HepG2 (cell line): ENCODE data around the gene ABCD4. TPM values are rescaled to one million over a fixed set of nuclear protein-coding genes. Genes with fewer than 3 reads are reported as not detected.

Experiments used
- AHR ChIP-seq: IDR thresholded peaks from 2 replicates; pipeline ENCODE4 v1.6.1; 2018; ENCODE audit warnings: missing genetic modification reagents, missing compliant biosample characterization
- BORCS8-MEF2B ChIP-seq: sonication (generic); formaldehyde crosslinking; IDR thresholded peaks from 2 replicates; pipeline ENCODE4 v1.8.0; 2022; ENCODE audit warnings: mild to moderate bottlenecking, missing genetic modification reagents
- ELF3 ChIP-seq: IDR thresholded peaks from 2 replicates; pipeline ENCODE4 v1.6.1; 2016; ENCODE audit warnings: missing genetic modification reagents, missing compliant biosample characterization
- HMG20B ChIP-seq: conservative IDR thresholded peaks from 2 replicates; pipeline ENCODE4 v1.6.1; 2016; ENCODE audit warnings: missing genetic modification reagents, missing compliant biosample characterization
- KLF11 ChIP-seq: IDR thresholded peaks from 2 replicates; pipeline ENCODE4 v1.6.1; 2016; ENCODE audit warnings: missing compliant biosample characterization
- KMT2B ChIP-seq: IDR thresholded peaks from 2 replicates; pipeline ENCODE4 v1.6.1; 2016; ENCODE audit warnings: missing genetic modification reagents, missing compliant biosample characterization
- MEF2D ChIP-seq: sonication (generic); formaldehyde crosslinking; IDR thresholded peaks from 2 replicates; pipeline ENCODE4 v1.5.1; 2020; ENCODE audit warnings: mild to moderate bottlenecking, missing genetic modification reagents
- TCF7 ChIP-seq: sonication (generic); IDR thresholded peaks from 2 replicates; pipeline ENCODE4 v1.6.1; 2016; ENCODE audit warnings: antibody characterized with exemption, low read depth
- TGIF2 ChIP-seq: IDR thresholded peaks from 2 replicates; pipeline ENCODE4 v1.6.1; 2016; ENCODE audit warnings: control low read depth, missing compliant biosample characterization
- ZFP36L2 ChIP-seq: sonication (generic); formaldehyde crosslinking; IDR thresholded peaks from 2 replicates; pipeline ENCODE4 v1.4.0; 2020; ENCODE audit warnings: missing genetic modification reagents
- ZFY ChIP-seq: sonication (generic); formaldehyde crosslinking; IDR thresholded peaks from 2 replicates; pipeline ENCODE4 v1.4.0; 2020; ENCODE audit warnings: missing genetic modification reagents
- ZNF253 ChIP-seq: sonication (generic); formaldehyde crosslinking; IDR thresholded peaks from 2 replicates; pipeline ENCODE4 v1.8.0; 2022; ENCODE audit warnings: mild to moderate bottlenecking, missing genetic modification reagents, borderline replicate concordance
- ZNF335 ChIP-seq: sonication (generic); formaldehyde crosslinking; IDR thresholded peaks from 2 replicates; pipeline ENCODE4 v1.4.0; 2020; ENCODE audit warnings: missing genetic modification reagents
- ZNF431 ChIP-seq: sonication (generic); formaldehyde crosslinking; IDR thresholded peaks from 2 replicates; pipeline ENCODE4 v1.9.0; 2022; ENCODE audit warnings: missing genetic modification reagents, low read depth, mild to moderate bottlenecking, borderline replicate concordance
- ZNF607 ChIP-seq: sonication (generic); formaldehyde crosslinking; IDR thresholded peaks from 2 replicates; pipeline ENCODE4 v1.5.1; 2020; ENCODE audit warnings: missing genetic modification reagents, mild to moderate bottlenecking, borderline replicate concordance
- ZNF850 ChIP-seq: sonication (generic); formaldehyde crosslinking; conservative IDR thresholded peaks from 2 replicates; pipeline ENCODE4 v1.9.0; 2021; ENCODE audit warnings: mild to moderate bottlenecking, missing genetic modification reagents
- polyA plus RNA-seq, 8 experiments: library from polyadenylated mRNA; depleted of rRNA in 3 of 8; stranded (reverse) in 7 of 8; unstranded in 1 of 8; fragments of >200 nt; fragmentation: Illumina TruSeq in 4 of 8; extraction: Trizol in 4 of 8; gene quantifications; 2 replicates each; pipeline versions ENCODE4 v1.2.1 to v1.2.3, GENCODE V29; 2011 to 2016; ENCODE audit warnings: low read depth in 4 of 8, missing spikeins in 1 of 8, mixed read lengths in 1 of 8; ENCODE audit not compliant: insufficient read depth in 1 of 8
- total RNA-seq, 5 experiments: library from RNA; depleted of rRNA; stranded (reverse); fragments of >200 nt; fragmentation: Illumina TruSeq; extraction: Trizol; gene quantifications; 2 replicates each; pipeline ENCODE4 v1.2.3, GENCODE V29; 2016; ENCODE audit warnings: low read depth in 1 of 5
- TF ChIP-seq, protein P1 (sequence below): sonication (generic); formaldehyde crosslinking; IDR thresholded peaks from 2 replicates; pipeline ENCODE4 v1.5.0; 2020; ENCODE audit warnings: missing genetic modification reagents
- TF ChIP-seq, protein P2 (sequence below): IDR thresholded peaks from 2 replicates; pipeline ENCODE4 v1.6.1; 2016; ENCODE audit warnings: low read depth, borderline replicate concordance
- TF ChIP-seq, protein P3 (sequence below): sonication (generic); formaldehyde crosslinking; IDR thresholded peaks from 2 replicates; pipeline ENCODE4 v1.8.0; 2022; ENCODE audit warnings: missing genetic modification reagents, low read depth, mild to moderate bottlenecking, borderline replicate concordance
- TF ChIP-seq, protein P4 (sequence below): sonication (generic); formaldehyde crosslinking; IDR thresholded peaks from 2 replicates; pipeline ENCODE4 v1.4.0; 2020; ENCODE audit warnings: mild to moderate bottlenecking, low read depth, missing genetic modification reagents
- TF ChIP-seq, protein P5 (sequence below): sonication (generic); formaldehyde crosslinking; IDR thresholded peaks from 2 replicates; pipeline ENCODE4 v1.9.0; 2022; ENCODE audit warnings: missing genetic modification reagents, mild to moderate bottlenecking, borderline replicate concordance
- TF ChIP-seq, protein P6 (sequence below): IDR thresholded peaks from 2 replicates; pipeline ENCODE4 v1.6.1; 2016; ENCODE audit warnings: missing compliant biosample characterization, missing genetic modification reagents, borderline replicate concordance
- TF ChIP-seq, protein P7 (sequence below): IDR thresholded peaks from 2 replicates; pipeline ENCODE4 v1.6.1; 2016; ENCODE audit warnings: mild to moderate bottlenecking, missing biosample characterization, missing genetic modification reagents
- TF ChIP-seq, protein P8 (sequence below): sonication (generic); formaldehyde crosslinking; IDR thresholded peaks from 2 replicates; pipeline ENCODE4 v1.5.0; 2020; ENCODE audit warnings: missing genetic modification reagents, mild to moderate bottlenecking, borderline replicate concordance

Gene ABCD4
- total and polyA plus RNA-seq, 2 of the 13 experiments (the other 11 are each of a cell fraction or from before 2014, with no cell fraction given): 47.5 to 50.5 TPM

DNA sequence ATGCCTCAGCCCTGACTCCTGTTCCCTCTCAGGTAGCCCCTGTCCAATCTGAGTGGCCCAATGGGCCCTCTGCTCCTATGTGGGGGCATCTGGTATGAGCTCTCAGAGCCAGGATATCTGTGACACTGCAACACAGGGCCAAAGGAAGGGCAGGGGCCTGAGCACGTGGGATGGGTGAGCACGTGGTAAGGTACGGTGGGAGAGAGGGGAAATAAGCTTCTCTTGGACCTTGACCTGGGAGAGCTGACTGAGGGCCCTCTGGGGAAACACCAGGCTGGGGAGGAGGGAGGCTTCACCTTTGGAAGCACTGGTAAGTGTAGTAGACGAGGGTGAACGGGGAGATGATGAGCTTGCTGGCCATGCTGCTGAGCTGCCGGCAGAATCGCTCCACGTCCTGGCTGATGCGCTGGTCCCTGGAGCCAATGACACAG, 6.7 kb downstream of the ABCD4 start (continued):
- TF ChIP-seq ZNF850 (CRISPR knock-in tag) (no peak), ZFY (peak; percentile 77), ZNF335 (peak; percentile 81; the same call in 1 of the 2 replicates), MEF2D (peak; percentile 80), HMG20B (CRISPR knock-in tag) (no peak), KLF11 (CRISPR knock-in tag) (no peak), ZNF253 (CRISPR knock-in tag) (0 out of 2 replicates have a peak, but pooled peaks have one; percentile 67), KMT2B (CRISPR knock-in tag) (0 out of 2 replicates have a peak, but pooled peaks have one; percentile 27), BORCS8-MEF2B (CRISPR knock-in tag) (peak; percentile 50; the same call in 1 of the 2 replicates), AHR (CRISPR knock-in tag) (peak; percentile 28; the same call in 1 of the 2 replicates), ELF3 (CRISPR knock-in tag) (peak; percentile 43; the same call in 1 of the 2 replicates), TGIF2 (CRISPR knock-in tag) (no peak), ZFP36L2 (no peak), ZNF431 (CRISPR knock-in tag) (peak; percentile 44; the same call in 1 of the 2 replicates), ZNF607 (peak; percentile 76; the same call in 1 of the 2 replicates), TCF7 (no peak)
- TF ChIP-seq, protein P1, sequence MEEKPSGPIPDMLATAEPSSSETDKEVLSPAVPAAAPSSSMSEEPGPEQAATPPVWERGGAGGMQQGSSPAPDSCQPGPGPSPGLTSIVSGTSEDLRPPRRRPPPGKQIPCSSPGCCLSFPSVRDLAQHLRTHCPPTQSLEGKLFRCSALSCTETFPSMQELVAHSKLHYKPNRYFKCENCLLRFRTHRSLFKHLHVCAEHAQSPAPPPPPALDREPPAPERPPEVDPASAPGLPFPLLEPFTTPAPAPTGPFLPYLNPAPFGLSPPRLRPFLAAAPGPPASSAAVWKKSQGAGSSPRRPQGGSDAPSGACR (CRISPR knock-in tag): peak; percentile 45; the same call in 1 of the 2 replicates
- TF ChIP-seq, protein P2, sequence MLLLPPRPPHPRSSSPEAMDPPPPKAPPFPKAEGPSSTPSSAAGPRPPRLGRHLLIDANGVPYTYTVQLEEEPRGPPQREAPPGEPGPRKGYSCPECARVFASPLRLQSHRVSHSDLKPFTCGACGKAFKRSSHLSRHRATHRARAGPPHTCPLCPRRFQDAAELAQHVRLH (CRISPR knock-in tag): 0 out of 2 replicates have a peak, but pooled peaks have one; percentile 60
- TF ChIP-seq, protein P3, sequence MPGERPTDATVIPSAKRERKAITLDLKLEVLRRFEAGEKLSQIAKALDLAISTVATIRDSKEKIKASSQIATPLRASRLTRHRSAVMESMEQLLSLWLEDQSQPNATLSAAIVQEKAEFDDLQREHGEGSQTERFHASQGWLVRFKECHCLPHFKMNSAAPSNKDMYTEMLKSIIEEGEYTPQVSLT: no peak
- TF ChIP-seq, protein P4, sequence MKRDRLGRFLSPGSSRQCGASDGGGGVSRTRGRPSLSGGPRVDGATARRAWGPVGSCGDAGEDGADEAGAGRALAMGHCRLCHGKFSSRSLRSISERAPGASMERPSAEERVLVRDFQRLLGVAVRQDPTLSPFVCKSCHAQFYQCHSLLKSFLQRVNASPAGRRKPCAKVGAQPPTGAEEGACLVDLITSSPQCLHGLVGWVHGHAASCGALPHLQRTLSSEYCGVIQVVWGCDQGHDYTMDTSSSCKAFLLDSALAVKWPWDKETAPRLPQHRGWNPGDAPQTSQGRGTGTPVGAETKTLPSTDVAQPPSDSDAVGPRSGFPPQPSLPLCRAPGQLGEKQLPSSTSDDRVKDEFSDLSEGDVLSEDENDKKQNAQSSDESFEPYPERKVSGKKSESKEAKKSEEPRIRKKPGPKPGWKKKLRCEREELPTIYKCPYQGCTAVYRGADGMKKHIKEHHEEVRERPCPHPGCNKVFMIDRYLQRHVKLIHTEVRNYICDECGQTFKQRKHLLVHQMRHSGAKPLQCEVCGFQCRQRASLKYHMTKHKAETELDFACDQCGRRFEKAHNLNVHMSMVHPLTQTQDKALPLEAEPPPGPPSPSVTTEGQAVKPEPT (CRISPR knock-in tag): no peak
- TF ChIP-seq, protein P5, sequence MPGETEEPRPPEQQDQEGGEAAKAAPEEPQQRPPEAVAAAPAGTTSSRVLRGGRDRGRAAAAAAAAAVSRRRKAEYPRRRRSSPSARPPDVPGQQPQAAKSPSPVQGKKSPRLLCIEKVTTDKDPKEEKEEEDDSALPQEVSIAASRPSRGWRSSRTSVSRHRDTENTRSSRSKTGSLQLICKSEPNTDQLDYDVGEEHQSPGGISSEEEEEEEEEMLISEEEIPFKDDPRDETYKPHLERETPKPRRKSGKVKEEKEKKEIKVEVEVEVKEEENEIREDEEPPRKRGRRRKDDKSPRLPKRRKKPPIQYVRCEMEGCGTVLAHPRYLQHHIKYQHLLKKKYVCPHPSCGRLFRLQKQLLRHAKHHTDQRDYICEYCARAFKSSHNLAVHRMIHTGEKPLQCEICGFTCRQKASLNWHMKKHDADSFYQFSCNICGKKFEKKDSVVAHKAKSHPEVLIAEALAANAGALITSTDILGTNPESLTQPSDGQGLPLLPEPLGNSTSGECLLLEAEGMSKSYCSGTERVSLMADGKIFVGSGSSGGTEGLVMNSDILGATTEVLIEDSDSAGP (CRISPR knock-in tag): peak; percentile 67
- TF ChIP-seq, protein P6, sequence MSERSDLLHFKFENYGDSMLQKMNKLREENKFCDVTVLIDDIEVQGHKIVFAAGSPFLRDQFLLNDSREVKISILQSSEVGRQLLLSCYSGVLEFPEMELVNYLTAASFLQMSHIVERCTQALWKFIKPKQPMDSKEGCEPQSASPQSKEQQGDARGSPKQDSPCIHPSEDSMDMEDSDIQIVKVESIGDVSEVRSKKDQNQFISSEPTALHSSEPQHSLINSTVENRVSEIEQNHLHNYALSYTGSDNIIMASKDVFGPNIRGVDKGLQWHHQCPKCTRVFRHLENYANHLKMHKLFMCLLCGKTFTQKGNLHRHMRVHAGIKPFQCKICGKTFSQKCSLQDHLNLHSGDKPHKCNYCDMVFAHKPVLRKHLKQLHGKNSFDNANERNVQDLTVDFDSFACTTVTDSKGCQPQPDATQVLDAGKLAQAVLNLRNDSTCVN: peak; percentile 72; the same call in 1 of the 2 replicates
- TF ChIP-seq, protein P7, sequence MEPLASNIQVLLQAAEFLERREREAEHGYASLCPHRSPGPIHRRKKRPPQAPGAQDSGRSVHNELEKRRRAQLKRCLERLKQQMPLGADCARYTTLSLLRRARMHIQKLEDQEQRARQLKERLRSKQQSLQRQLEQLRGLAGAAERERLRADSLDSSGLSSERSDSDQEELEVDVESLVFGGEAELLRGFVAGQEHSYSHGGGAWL (CRISPR knock-in tag): peak; percentile 63; the same call in 1 of the 2 replicates
- TF ChIP-seq, protein P8, sequence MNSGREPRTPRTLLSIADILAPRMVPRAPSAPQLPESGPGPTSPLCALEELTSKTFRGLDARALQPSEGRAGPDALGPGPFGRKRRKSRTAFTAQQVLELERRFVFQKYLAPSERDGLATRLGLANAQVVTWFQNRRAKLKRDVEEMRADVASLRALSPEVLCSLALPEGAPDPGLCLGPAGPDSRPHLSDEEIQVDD: peak; percentile 86; the same call in 1 of the 2 replicates
